HEK293 (cell line): ENCODE data around the gene POLR3B.

Experiments used
- CTCF ChIP-seq: fragments of 450-650 bp; formaldehyde crosslinking; IDR thresholded peaks from 2 replicates; pipeline ENCODE4 v1.5.1; 2016; ENCODE audit warnings: missing biosample characterization, missing genetic modification characterization
- HOXA7 ChIP-seq: sonication (generic); formaldehyde crosslinking; IDR thresholded peaks from 2 replicates; pipeline ENCODE4 v1.8.1; 2022; ENCODE audit warnings: missing genetic modification reagents, borderline replicate concordance
- PRDM1 ChIP-seq: fragments of 450-650 bp; formaldehyde crosslinking; IDR thresholded peaks from 2 replicates; pipeline ENCODE4; 2016; ENCODE audit warnings: missing biosample characterization, missing genetic modification characterization
- YY1 ChIP-seq: fragments of 450-650 bp; formaldehyde crosslinking; IDR thresholded peaks from 2 replicates; pipeline ENCODE4 v1.5.1; 2018; ENCODE audit warnings: missing biosample characterization, missing genetic modification characterization
- ZFHX2 ChIP-seq: fragments of 450-650 bp; formaldehyde crosslinking; conservative IDR thresholded peaks from 2 replicates; pipeline ENCODE4 v1.5.1; 2016; ENCODE audit warnings: missing biosample characterization, missing genetic modification characterization
- ZFP37 ChIP-seq: fragments of 450-650 bp; formaldehyde crosslinking; IDR thresholded peaks from 2 replicates; pipeline ENCODE4 v1.5.1; 2016; ENCODE audit warnings: missing biosample characterization, missing genetic modification characterization
- ZNF248 ChIP-seq: fragments of 450-650 bp; formaldehyde crosslinking; IDR thresholded peaks from 2 replicates; pipeline ENCODE4 v1.5.1; 2017; ENCODE audit warnings: missing biosample characterization, missing genetic modification characterization
- ZNF488 ChIP-seq: fragments of 450-650 bp; formaldehyde crosslinking; IDR thresholded peaks from 2 replicates; pipeline ENCODE4 v1.5.1; 2016; ENCODE audit warnings: missing biosample characterization, missing genetic modification characterization

GRCh38 chr12:106310687-106311086 lies 46.9 kb upstream of the POLR3B start:
- TF ChIP-seq CTCF (tag by site-specific recombination) (no peak), YY1 (tag by site-specific recombination) (no peak), PRDM1 (no peak), ZNF248 (tag by site-specific recombination) (no peak), ZFP37 (tag by site-specific recombination) (no peak), HOXA7 (no peak), ZFHX2 (no peak), ZNF488 (tag by site-specific recombination) (no peak)
